IPS-NIHi7 (cell line): ENCODE results near the gene FBXL19.
A peak's percentile ranks its signal among the peaks of the same experiment; 100 is the strongest.

ENCODE experiments used
- DNase-seq: peaks from one replicate; pipeline ENCODE4 v3.0.0; 2012; ENCODE audit warnings: mixed read lengths; ENCODE audit errors: extremely low spot score

The FBXL19 gene

GRCh38 chr16:30947541-30947858, 24.1 kb downstream of the FBXL19 start:
- DNase-seq: no peak

GRCh38 chr16:30947859-30948666, 24.7 kb downstream of the FBXL19 start:
- DNase-seq: peak; percentile 94

GRCh38 chr16:30948667-30949649, 25.6 kb downstream of the FBXL19 start, which contains the start of gene ORAI3:
TSS of gene ORAI3 (plus strand) at chr16:30949068. CDS start at chr16:30949290, 222 bp downstream.
- peak; percentile 45 for DNase-seq

GRCh38 chr16:30949650-30950515, 26.5 kb downstream of the FBXL19 start:
- no peak for DNase-seq

GRCh38 chr16:30950516-30951065, 27.2 kb downstream of the FBXL19 start:
- DNase-seq: no peak

- no peak for DNase-seq
Measured at GRCh38 chr16:30951193-30951592, 27.8 kb downstream of the FBXL19 start.

- DNase-seq: no peak
Measured at GRCh38 chr16:30951750-30952149, 28.4 kb downstream of the FBXL19 start.

GRCh38 chr16:30953111-30953510, 29.7 kb downstream of the FBXL19 start:
- DNase-seq: no peak

GRCh38 chr16:30953511-30954124, 30.2 kb downstream of the FBXL19 start:
- peak; percentile 60 for DNase-seq

GRCh38 chr16:30954993-30955392, 31.6 kb downstream of the FBXL19 start:
- no peak for DNase-seq

- peak; percentile 84 for DNase-seq
Measured at GRCh38 chr16:30956601-30957455, 33.5 kb downstream of the FBXL19 start.

GRCh38 chr16:30957456-30958174, 34.2 kb downstream of the FBXL19 start, which contains the start of gene SETD1A:
TSS of gene SETD1A (plus strand) at chr16:30957754. CDS start at chr16:30958732, 978 bp downstream.
- peak; percentile 94 for DNase-seq

GRCh38 chr16:30958175-30959079, 35.1 kb downstream of the FBXL19 start:
- DNase-seq: peak; percentile 89

- DNase-seq: no peak
Measured at GRCh38 chr16:30961384-30961783, 38.0 kb downstream of the FBXL19 start.

GRCh38 chr16:30963925-30964511, 40.6 kb downstream of the FBXL19 start:
- no peak for DNase-seq

- DNase-seq: no peak
Measured at GRCh38 chr16:30964574-30965226, 41.3 kb downstream of the FBXL19 start.

GRCh38 chr16:30965436-30965835, 42.1 kb downstream of the FBXL19 start:
- no peak for DNase-seq
